Right renal pelvis (tissue), 4 donors: ENCODE results near the gene TOP2B. TPM values are rescaled to one million over a fixed set of nuclear protein-coding genes. Genes with fewer than 3 reads are reported as not detected.

ENCODE experiments used
- DNase-seq, 4 donors: peaks; one replicate each; pipeline ENCODE4 v3.0.0-alpha.2; 2013; ENCODE audit warnings: low read depth in 4 of 4, low spot score in 3 of 4, missing footprints in 1 of 4
- polyA plus RNA-seq, 4 donors: library from polyadenylated mRNA; unstranded; fragments of 120-200 nt; gene quantifications; one replicate each; pipeline ENCODE4 v1.2.1, GENCODE V29; 2013; ENCODE audit not compliant: insufficient read length in 4 of 4

Gene TOP2B
- 100 to 1,000 TPM; 280 to 352 (median 351) TPM for polyA plus RNA-seq

GRCh38 chr3:25664812-25665314 lies at the start of gene TOP2B:
Gene TOP2B, minus strand, starts transcription at chr3:25664907. Its CDS starts 610 bp downstream, at chr3:25664297.
- DNase-seq: peak; percentile 93 to 95 (median 95)

GRCh38 chr3:25713341-25713985 lies 48.8 kb upstream of the TOP2B start:
- no peak for DNase-seq

GRCh38 chr3:25711090-25711489 lies 46.4 kb upstream of the TOP2B start:
- DNase-seq: no peak

GRCh38 chr3:25708036-25708435 lies 43.3 kb upstream of the TOP2B start:
- DNase-seq: no peak

- DNase-seq: no peak
These were observed 42.7 kb upstream of the TOP2B start for GRCh38 chr3:25707268-25707926.

- DNase-seq: no peak
These were observed 41.5 kb upstream of the TOP2B start for GRCh38 chr3:25706213-25706612.

- DNase-seq: no peak
These were observed 32.8 kb upstream of the TOP2B start for GRCh38 chr3:25697553-25697952.

GRCh38 chr3:25695731-25696420 lies 31.2 kb upstream of the TOP2B start:
- no peak for DNase-seq

GRCh38 chr3:25693238-25693637 lies 28.5 kb upstream of the TOP2B start:
- no peak for DNase-seq

GRCh38 chr3:25692341-25692740 lies 27.6 kb upstream of the TOP2B start:
- peak in 1 of 4 donors; percentile 6 for DNase-seq

- no peak for DNase-seq
These were observed 26.2 kb upstream of the TOP2B start for GRCh38 chr3:25690768-25691533.

GRCh38 chr3:25689226-25689625 lies 24.5 kb upstream of the TOP2B start:
- no peak for DNase-seq

- DNase-seq: no peak
These were observed 23.0 kb upstream of the TOP2B start for GRCh38 chr3:25687742-25688141.

- DNase-seq: no peak
These were observed 22.1 kb upstream of the TOP2B start for GRCh38 chr3:25686766-25687165.

- no peak for DNase-seq
These were observed 19.2 kb upstream of the TOP2B start for GRCh38 chr3:25683882-25684281.

GRCh38 chr3:25683410-25683809 lies 18.7 kb upstream of the TOP2B start:
- no peak for DNase-seq

- DNase-seq: no peak
These were observed 15.1 kb upstream of the TOP2B start for GRCh38 chr3:25679642-25680302.

- DNase-seq: no peak
These were observed 14.5 kb upstream of the TOP2B start for GRCh38 chr3:25679166-25679565.

GRCh38 chr3:25678581-25678980 lies 13.9 kb upstream of the TOP2B start:
- no peak for DNase-seq

GRCh38 chr3:25677121-25677520 lies 12.4 kb upstream of the TOP2B start:
- DNase-seq: no peak
